B cell (primary cell): ENCODE results near the gene C11orf91. TPM values are rescaled to one million over a fixed set of nuclear protein-coding genes. Genes with fewer than 3 reads are reported as not detected.
A peak's percentile ranks its signal among the peaks of the same experiment; 100 is the strongest.

Experiments used
- ATAC-seq: fragments of 200-7000 bp; cut with Tn5 transposase; one replicate; pipeline ENCODE4 v1.10.0; 2021; ENCODE audit warnings: low read depth, mild to moderate bottlenecking, moderate number of reproducible peaks, moderate library complexity
- CTCF ChIA-PET: fragments of 350-600 bp; sonication (Branson Sonifier 250); formaldehyde crosslinking; loops from one replicate; lab custom pipeline; 2021; ENCODE audit warnings: antibody characterized with exemption, inconsistent platforms; lab: Charles Lee
- POLR2A ChIA-PET: fragments of 350-600 bp; sonication (Branson Sonifier 250); formaldehyde crosslinking; loops from one replicate; lab custom pipeline; 2021; ENCODE audit warnings: antibody characterized with exemption; lab: Charles Lee
- DNase-seq: peaks from one replicate; pipeline ENCODE4 v3.0.0; 2013
- H2AFZ ChIP-seq: 2 replicates; pipeline ENCODE4 v1.6.1; 2012; ENCODE audit warnings: mild to moderate bottlenecking, low read depth, low read length; ENCODE audit not compliant: insufficient read depth, poor library complexity, severe bottlenecking
- H3K27ac ChIP-seq, 2 donors: 1 replicate in 1 of 2; 2 replicates in 1 of 2; pipeline ENCODE4 v1.5.1; 2012 to 2013; ENCODE audit warnings: low read length in 2 of 2, mild to moderate bottlenecking in 2 of 2, moderate library complexity in 1 of 2
- H3K27me3 ChIP-seq, 4 experiments: fragments of 200-600 bp in 1 of 4; sonication (generic) in 1 of 4; replicated peaks in 1 of 4; 1 replicate in 2 of 4; 2 replicates in 2 of 4; pipeline versions ENCODE4 v1.6.1 to v1.7.0; 2013 to 2016; ENCODE audit warnings: low read length in 3 of 4, mild to moderate bottlenecking in 2 of 4, mixed read lengths in 1 of 4, moderate library complexity in 1 of 4; ENCODE audit not compliant: insufficient read depth in 4 of 4, control insufficient read depth in 3 of 4; ENCODE audit errors: control extremely low read depth in 1 of 4
- H3K36me3 ChIP-seq, 2 experiments: replicated peaks in 1 of 2; 1 replicate in 1 of 2; 2 replicates in 1 of 2; pipeline versions ENCODE4 v1.6.1 to v1.7.1; 2013; ENCODE audit warnings: low read length in 1 of 2; ENCODE audit not compliant: insufficient read depth in 2 of 2, control insufficient read depth in 1 of 2; ENCODE audit errors: control extremely low read depth in 1 of 2, extremely low read depth in 1 of 2
- H3K4me1 ChIP-seq, 2 donors: fragments of 200-600 bp in 1 of 2; sonication (generic) in 1 of 2; 1 replicate in 1 of 2; 2 replicates in 1 of 2; pipeline versions ENCODE4 v1.5.1 to v1.6.1; 2013 to 2017; ENCODE audit warnings: low read length in 2 of 2; ENCODE audit not compliant: control insufficient read depth in 2 of 2, insufficient read depth in 2 of 2
- H3K4me2 ChIP-seq: replicated peaks from 2 replicates; pipeline ENCODE3; 2012; ENCODE audit warnings: mild to moderate bottlenecking, low read depth, low read length; ENCODE audit not compliant: poor library complexity, severe bottlenecking
- H3K4me3 ChIP-seq, 5 experiments: fragments of 200-600 bp in 1 of 5; sonication (generic) in 1 of 5; 1 replicate in 3 of 5; 2 replicates in 2 of 5; pipeline versions ENCODE4 v1.5.1 to v1.7.0; 2011 to 2016; ENCODE audit warnings: low read length in 4 of 5, mild to moderate bottlenecking in 4 of 5, low read depth in 2 of 5, control low read depth in 1 of 5, moderate library complexity in 1 of 5; ENCODE audit not compliant: insufficient read depth in 1 of 5; ENCODE audit errors: control extremely low read depth in 1 of 5, extremely low read depth in 1 of 5
- H3K79me2 ChIP-seq: fragments of 200-600 bp; sonication (generic); one replicate; pipeline ENCODE4 v1.6.0; 2016; ENCODE audit warnings: low read length; ENCODE audit not compliant: control insufficient read depth, insufficient read depth
- H3K9ac ChIP-seq: fragments of 200-600 bp; sonication (generic); 2 replicates; pipeline ENCODE4 v1.6.1; 2017; ENCODE audit warnings: mild to moderate bottlenecking, low read length, moderate library complexity
- H3K9me3 ChIP-seq, 3 donors: one replicate each; pipeline versions ENCODE4 v1.6.1 to v1.7.1; 2013; ENCODE audit warnings: low read length in 2 of 3; ENCODE audit not compliant: control insufficient read depth in 2 of 3, insufficient read depth in 1 of 3; ENCODE audit errors: control extremely low read depth in 1 of 3
- H4K20me1 ChIP-seq: 2 replicates; pipeline ENCODE4 v1.6.0; 2012; ENCODE audit warnings: mild to moderate bottlenecking, low read length; ENCODE audit not compliant: insufficient read depth, control insufficient read depth, poor library complexity, severe bottlenecking
- H3K27ac Mint-ChIP-seq: one replicate; pipeline ENCODE4 v1.8.0; 2021; ENCODE audit warnings: mixed read lengths
- H3K27me3 Mint-ChIP-seq: one replicate; pipeline ENCODE4 v1.8.0; 2021; ENCODE audit warnings: mixed read lengths
- H3K4me1 Mint-ChIP-seq: one replicate; pipeline ENCODE4 v1.8.0; 2021; ENCODE audit warnings: mixed read lengths
- H3K4me3 Mint-ChIP-seq: one replicate; pipeline ENCODE4 v1.8.0; 2021; ENCODE audit warnings: mixed read lengths
- H3K9me3 Mint-ChIP-seq: one replicate; pipeline ENCODE4 v1.8.0; 2022; ENCODE audit warnings: mixed read lengths; ENCODE audit not compliant: insufficient read depth
- EZH2 ChIP-seq: IDR thresholded peaks from 2 replicates; pipeline ENCODE4 v1.6.1; 2012; ENCODE audit warnings: borderline replicate concordance, low read depth, mild to moderate bottlenecking, moderate library complexity, low read length; ENCODE audit not compliant: insufficient read depth, poor library complexity, severe bottlenecking
- WGBS: methylation state at CpG from one replicate; pipeline ENCODE4 v1.1.5; 2013; ENCODE audit warnings: missing lambda C conversion rate; ENCODE audit not compliant: insufficient coverage; 5-methylcytosine and 5-hydroxymethylcytosine counted together
- intact Hi-C: fragments of 100-400 bp; cut with micrococcal nuclease; formaldehyde crosslinking; loops from one replicate; pipeline ENCODE4 v1.10.0; 2022
- polyA plus RNA-seq: library from polyadenylated mRNA; depleted of rRNA; stranded (reverse); fragments of >200 nt; gene quantifications from 2 replicates; pipeline ENCODE4 v1.2.3, GENCODE V29; 2012
- total RNA-seq, 2 donors: library from RNA; stranded (reverse); fragments of 120-200 nt in 1 of 2; gene quantifications; 1 replicate in 1 of 2; 2 replicates in 1 of 2; pipeline versions ENCODE4 v1.2.3 to v1.2.4, GENCODE V29; 2013 to 2022
- TF ChIP-seq, protein P1 (sequence below): fragments of 200-600 bp; IDR thresholded peaks from one replicate; pipeline ENCODE4 v1.8.0; 2022; ENCODE audit warnings: antibody characterized with exemption, mild to moderate bottlenecking

C11orf91 gene
- total and polyA plus RNA-seq, 2 donors (not counting 1 experiment from before 2014, with no cell fraction given), result not detected

- CTCF ChIA-PET, result interaction anchor here (0.6 to 1.8 kb wide), 5 partner anchors 16 to 702 kb away, joined by 3 to 12 read pairs (median 4); no protein-coding TSS in a partner anchor
- peak; percentile 82 for ATAC-seq
- peak within 1 kb of the TSS; percentile 95 for H3K4me2 ChIP-seq
- peak; percentile 86 for DNase-seq
- H3K27ac ChIP-seq, result peak within 1 kb of the TSS; percentile 57 to 70
- H2AFZ ChIP-seq, result peak within 1 kb of the TSS; percentile 83
- no peaks in the 10 kb centered on the region for H4K20me1 ChIP-seq
- intact Hi-C loops, result loop anchor here (1.0 to 10.0 kb wide), 5 partner anchors 35 to 1929 kb away; partner anchors contain the start of genes FBXO3, HIPK3 and TRIM44
- H3K9ac ChIP-seq, result peak within 1 kb of the TSS; percentile 87
- H3K36me3 ChIP-seq, result no peaks in the 10 kb centered on the region
- POLR2A ChIA-PET, result interaction anchor here (0.7 to 1.2 kb wide), 2 partner anchors 576 to 1153 kb away, joined by 4 to 5 read pairs; no protein-coding TSS in a partner anchor
- H3K79me2 ChIP-seq, result peaks cover 3% of the 10 kb centered on the region
- no peaks in the 10 kb centered on the region for H3K27me3 ChIP-seq
- peak within 1 kb of the TSS; percentile 84 for H3K27ac Mint-ChIP-seq
- no peaks in the 10 kb centered on the region for H3K27me3 Mint-ChIP-seq
- TF ChIP-seq, protein P1, sequence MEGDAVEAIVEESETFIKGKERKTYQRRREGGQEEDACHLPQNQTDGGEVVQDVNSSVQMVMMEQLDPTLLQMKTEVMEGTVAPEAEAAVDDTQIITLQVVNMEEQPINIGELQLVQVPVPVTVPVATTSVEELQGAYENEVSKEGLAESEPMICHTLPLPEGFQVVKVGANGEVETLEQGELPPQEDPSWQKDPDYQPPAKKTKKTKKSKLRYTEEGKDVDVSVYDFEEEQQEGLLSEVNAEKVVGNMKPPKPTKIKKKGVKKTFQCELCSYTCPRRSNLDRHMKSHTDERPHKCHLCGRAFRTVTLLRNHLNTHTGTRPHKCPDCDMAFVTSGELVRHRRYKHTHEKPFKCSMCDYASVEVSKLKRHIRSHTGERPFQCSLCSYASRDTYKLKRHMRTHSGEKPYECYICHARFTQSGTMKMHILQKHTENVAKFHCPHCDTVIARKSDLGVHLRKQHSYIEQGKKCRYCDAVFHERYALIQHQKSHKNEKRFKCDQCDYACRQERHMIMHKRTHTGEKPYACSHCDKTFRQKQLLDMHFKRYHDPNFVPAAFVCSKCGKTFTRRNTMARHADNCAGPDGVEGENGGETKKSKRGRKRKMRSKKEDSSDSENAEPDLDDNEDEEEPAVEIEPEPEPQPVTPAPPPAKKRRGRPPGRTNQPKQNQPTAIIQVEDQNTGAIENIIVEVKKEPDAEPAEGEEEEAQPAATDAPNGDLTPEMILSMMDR, result no peak
- TF ChIP-seq EZH2, result no peak
- H3K4me3 ChIP-seq, result peak within 1 kb of the TSS; percentile 61 to 89 (median 85)
- peak within 1 kb of the TSS; percentile 92 for H3K4me3 Mint-ChIP-seq
- H3K9me3 ChIP-seq, result no peaks in the 10 kb centered on the region
- H3K9me3 Mint-ChIP-seq, result no peaks in the 10 kb centered on the region
- H3K4me1 ChIP-seq, result peaks cover 23 to 31% of the 10 kb centered on the region in 2 donors
- under 1% methylated on average over 45 of the region's 48 CpGs for WGBS
- peaks cover 37% of the 10 kb centered on the region for H3K4me1 Mint-ChIP-seq
These were observed 35.7 kb upstream of the C11orf91 start, which contains the start of gene CD59 for GRCh38 chr11:33736148-33736812. Gene CD59 (minus strand): TSS chr11:33736423. CDS start chr11:33722445, 13,978 bp downstream.
